Frontal cortex (tissue), 4 donors: ENCODE results near the gene KRTAP12-4. TPM values are rescaled to one million over a fixed set of nuclear protein-coding genes. Genes with fewer than 3 reads are reported as not detected.
"Not testable (repeated sequence)": the region's sequence is repeated elsewhere in the genome, so short reads cannot be mapped to it uniquely, and the experiment has no call there.

Experiments
- DNase-seq, 2 donors: peaks; one replicate each; pipeline ENCODE4 v3.0.0; 2012; ENCODE audit warnings: low spot score in 2 of 2
- FAIRE-seq: peaks from 2 replicates; lab custom pipeline; 2012; peaks lifted over from hg19 to GRCh38; lab: Jason Lieb, UNC
- total RNA-seq: library from RNA; depleted of rRNA; stranded (reverse); fragments of >200 nt; gene quantifications from one replicate; pipeline ENCODE4 v1.2.3, GENCODE V29; 2014
- donor health status: control.
- donor health status: control.
- donor health status: control.

The KRTAP12-4 gene
- total RNA-seq, 1 donor from 2014 or later: not detected

DNA sequence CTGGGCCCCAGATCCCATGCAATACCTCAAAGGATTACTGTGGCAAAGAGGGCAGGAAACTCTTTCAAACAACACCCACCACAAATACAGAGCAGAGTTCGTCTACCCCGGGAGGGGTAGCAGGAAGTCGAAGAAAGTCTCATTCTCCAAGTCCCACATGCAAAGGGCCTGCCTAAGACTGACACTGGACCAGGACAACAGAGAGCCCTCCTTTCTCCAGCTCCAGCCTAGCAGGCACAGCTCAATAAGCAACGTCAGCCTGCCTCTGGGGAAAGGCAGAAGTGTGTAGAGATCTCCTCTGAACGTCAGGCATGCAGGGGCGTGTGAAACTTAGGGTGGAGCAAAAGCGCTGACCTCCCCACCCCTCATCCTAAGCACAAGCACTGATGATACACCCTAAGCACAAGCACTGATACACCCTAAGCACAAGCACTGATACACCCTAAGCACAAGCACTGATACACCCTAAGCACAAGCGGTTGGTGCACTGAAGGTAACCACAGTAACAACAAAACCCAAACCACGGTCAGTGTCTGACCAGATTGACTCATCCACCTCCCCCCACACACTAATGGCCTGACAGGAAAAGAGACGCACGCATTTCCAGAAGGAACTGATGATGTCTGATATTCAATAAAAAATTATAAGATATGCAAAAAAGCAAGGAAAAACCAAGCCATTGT is 4.6 kb upstream of the KRTAP12-4 start:
- DNase-seq (no peak), FAIRE-seq (no peak)

- no peak for FAIRE-seq
- no peak for DNase-seq
Observed at GRCh38 chr21:44658541-44658910, 4.1 kb upstream of the KRTAP12-4 start.

DNA sequence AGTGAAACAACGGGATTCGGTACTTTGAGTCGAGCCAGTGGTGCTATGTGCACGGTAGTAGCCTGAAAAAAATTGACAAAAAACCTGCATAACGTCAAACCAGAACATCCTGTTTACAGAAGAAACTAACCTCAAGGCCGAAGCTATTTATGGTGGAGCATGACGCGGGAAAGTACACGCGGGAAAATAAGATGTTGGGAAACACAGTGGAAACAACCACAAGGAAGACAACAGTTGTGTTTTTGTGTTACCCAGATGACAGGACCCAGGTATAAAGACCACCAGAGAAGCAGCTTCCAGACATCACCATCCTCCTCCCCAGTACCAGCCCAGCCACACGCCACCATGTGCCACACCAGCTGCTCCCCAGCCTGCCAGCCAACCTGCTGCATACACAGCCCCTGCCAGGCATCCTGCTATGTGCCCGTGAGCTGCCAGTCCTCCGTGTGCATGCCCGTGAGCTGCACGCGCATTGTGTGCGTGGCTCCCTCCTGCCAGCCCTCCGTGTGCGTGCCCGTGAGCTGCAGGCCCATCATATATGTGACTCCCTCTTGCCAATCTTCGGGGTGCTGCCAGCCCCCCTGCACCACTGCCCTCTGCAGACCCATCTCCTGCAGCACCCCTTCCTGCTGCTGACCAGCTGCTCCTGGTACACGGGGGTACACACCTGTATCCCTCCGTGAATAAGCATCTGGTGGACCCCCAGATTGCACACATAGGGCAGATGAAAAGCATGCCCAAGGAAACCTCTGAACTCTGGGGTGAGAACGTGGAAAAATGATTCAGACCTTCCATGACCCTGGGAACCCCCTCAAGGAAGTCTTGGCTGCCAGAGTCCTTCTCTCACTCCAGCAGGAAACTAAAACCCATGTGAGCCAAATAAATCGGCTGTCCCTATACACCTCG is 3.4 kb upstream of the KRTAP12-4 start, which contains the start of gene KRTAP12-3:
KRTAP12-3 (plus strand) TSS at position 298 of the 906 bp plus-strand sequence; CDS start at position 346, 48 bp downstream.
- no peak for DNase-seq
- no peak for FAIRE-seq

DNA sequence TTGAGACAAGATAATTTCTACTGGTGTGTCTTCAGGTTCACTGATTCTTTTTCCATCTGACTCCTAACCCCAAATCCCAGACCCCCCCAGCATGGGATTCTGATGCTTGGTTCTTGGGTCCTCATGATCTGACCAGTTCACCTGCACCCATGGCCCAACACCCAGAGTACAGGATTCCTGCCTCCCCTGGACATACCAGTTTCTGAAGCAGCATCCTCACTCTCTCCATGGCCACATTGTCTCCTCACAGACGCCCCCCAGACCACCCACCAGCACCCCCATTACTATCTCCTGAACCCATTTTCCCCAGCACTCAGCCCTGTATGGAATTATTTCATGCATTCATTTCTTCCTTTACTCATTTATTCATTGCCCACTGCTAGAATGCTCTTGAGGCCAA is 2.4 kb upstream of the KRTAP12-4 start:
- no peak for FAIRE-seq
- no peak for DNase-seq

DNA sequence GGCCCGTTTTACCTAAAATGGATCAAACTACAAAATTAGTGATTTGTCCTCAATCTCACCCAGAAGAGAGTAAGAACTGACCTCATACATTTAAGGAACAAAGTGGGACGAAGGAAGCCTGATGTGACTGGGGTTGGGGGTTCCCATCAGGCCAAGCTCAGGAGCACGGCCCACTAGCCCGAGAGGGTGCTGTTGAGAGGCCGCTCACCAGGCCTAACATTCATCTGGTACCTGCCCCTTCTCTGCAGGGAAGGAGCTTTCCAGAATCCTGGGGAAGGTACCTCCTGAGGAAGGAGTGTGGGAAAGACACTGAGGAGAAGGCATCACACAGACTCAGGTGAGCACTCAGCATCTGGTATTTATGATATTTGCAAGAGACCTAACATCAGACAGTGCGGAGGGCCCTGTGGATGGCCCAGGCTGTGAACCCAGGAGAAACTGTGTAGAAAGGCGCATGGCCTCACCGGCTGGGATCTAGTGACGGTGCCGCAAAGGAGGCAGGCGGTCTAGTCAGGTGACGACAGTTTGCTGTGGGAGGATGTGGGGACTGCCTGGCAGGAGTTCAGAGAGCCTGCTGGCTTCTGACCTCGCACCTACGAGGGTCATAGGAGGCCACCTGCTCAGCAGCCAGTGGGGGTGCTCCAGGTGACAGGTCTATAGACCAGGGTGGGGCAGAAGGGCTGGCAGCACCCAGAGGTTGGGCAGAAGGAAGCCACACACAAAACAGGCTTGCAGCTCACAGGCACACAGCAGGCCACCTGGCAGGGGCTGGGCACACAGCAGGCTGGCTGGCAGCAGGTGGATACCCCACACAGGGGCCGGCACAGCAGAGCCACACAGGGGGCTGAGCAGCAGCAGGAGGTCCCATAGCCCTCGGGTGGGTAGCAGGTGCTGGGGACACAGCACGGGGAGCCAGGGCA is 543 bp downstream of the KRTAP12-4 start:
- no peak for DNase-seq
- no peak for FAIRE-seq

- DNase-seq: no peak
Observed at GRCh38 chr21:44653123-44653522, 1.3 kb downstream of the KRTAP12-4 start.

DNA sequence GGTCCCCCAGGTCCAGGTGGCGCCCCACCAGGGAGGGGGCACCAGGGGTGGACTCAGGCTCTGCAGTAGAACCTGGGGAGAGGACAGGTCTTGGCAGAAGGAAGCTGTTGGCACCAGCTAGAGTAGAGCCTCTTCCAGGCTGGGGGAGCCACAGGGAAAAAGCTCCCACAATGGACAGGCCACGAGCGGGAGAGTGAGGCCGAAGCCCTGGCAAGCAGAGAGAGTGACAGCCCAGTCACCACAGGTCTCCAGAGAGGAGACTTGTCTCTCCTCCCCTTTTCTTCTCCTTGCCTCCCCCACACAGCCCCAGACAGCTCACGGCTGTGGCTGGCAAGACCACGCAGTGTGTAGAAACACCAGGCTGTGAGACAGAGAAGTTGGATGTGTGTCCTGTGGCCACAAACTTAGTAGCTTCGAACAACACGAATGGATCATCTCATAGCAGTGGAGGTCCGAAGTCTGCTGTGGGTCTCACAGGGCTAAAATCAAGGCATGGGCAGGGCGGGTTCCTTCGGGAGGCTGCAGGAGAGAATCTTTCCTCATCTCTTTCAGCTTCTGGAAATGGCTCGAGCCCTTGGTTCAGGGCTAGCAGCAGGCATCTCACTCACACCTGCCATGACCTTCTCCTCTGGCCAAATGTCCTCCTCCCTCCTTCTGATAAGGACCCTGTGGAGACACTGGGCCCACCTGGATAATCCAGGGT is 3.3 kb downstream of the KRTAP12-4 start:
- no peak for FAIRE-seq
- no peak for DNase-seq

More at GRCh38 chr21:44653123-44653522, 1.3 kb downstream of the KRTAP12-4 start:
- no peak for FAIRE-seq

DNA sequence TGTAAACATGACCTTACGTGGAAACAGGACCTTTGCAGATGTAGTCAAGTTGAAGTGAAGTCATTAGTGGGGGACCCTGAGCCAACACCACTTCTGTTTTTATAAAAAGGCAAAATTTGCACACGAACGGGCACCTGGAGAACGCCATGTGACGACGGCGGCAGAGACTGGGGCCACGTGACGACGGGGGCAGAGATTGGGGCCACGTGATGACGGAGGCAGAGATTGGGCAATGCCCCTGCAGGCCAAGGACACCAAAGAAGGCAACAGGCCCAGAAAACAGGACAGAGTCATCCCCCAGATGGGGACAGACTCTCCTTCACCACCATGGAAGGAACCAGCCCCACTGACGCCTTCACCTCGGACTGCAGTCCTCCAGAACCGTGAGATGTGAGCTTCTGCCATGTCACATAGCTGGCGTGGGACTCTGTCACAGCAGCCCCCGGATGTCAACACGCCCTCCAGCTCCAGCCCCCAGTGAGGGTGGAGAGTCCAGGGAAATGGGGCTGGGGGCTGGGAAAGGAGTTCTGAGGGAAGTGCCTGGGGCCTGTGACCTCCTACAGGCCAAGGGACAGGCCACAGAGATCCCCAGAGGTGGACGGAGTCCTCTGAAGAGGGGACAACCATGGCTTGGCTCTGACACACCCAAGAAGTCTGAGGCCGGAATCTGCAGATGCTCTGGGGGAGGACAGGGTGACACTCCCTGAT is 4.0 kb downstream of the KRTAP12-4 start:
- DNase-seq (no peak), FAIRE-seq (no peak)

GRCh38 chr21:44649521-44650100 is 4.8 kb downstream of the KRTAP12-4 start:
- FAIRE-seq: no peak
- no peak for DNase-seq

GRCh38 chr21:44648557-44649311 is 5.7 kb downstream of the KRTAP12-4 start:
- DNase-seq (no peak), FAIRE-seq (no peak)

- no peak for DNase-seq
- FAIRE-seq: no peak
Observed at GRCh38 chr21:44647222-44647552, 7.3 kb downstream of the KRTAP12-4 start.

GRCh38 chr21:44646366-44647221 is 7.9 kb downstream of the KRTAP12-4 start, which contains the start of gene KRTAP10-11:
Gene KRTAP10-11 (plus strand): TSS chr21:44646414. CDS start chr21:44646459, 45 bp downstream.
- DNase-seq, FAIRE-seq: not testable (repeated sequence)

DNA sequence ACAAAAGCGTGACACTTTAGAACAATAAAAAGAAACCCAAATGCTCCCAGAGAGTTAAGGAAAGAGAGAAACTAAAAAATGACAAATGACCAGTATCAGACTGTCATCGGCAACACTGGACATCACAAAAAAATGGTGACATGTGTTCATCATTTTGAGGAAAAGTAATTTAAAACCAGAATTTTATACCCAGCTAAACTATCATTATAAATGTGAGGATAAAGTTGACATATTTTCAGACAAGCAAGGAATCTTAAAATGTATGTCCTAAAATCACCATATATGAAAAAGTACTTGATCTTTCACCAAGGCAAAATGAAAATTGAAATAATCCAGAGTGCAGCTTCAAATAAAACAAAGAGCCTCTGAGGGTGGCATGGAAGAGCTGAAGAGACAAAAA is 9.6 kb downstream of the KRTAP12-4 start:
- FAIRE-seq: no peak
- DNase-seq: no peak

DNA sequence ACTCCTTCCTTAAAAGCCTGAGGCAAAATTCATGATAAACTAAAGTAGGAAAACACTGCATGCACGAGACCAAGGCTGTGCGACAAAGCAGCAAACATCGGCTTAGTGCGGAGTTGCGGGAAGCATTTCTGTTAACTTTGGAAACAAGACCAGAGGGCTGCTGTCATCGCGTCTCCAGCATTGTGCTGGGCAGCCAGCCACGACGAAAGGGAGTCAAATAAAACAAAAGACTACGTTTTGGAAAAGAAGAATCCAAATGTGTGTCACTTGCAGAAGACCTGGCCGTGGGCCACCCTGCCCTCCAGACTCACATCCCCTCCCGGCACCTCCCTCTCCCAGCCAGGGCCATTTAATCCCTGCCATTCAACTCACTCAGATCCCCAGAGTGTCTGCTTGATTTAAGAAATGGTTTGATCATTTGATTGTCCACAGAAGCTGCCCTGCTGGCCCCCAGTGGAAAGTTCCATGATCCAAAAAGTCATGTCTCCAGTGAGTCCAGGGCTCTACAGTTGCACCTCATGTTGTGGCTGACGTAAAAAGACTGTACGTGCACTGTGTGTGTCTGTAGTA is 10.6 kb downstream of the KRTAP12-4 start:
- FAIRE-seq (no peak), DNase-seq (no peak)

GRCh38 chr21:44640761-44641160 is 13.7 kb downstream of the KRTAP12-4 start:
- no peak for FAIRE-seq
- no peak for DNase-seq

DNA sequence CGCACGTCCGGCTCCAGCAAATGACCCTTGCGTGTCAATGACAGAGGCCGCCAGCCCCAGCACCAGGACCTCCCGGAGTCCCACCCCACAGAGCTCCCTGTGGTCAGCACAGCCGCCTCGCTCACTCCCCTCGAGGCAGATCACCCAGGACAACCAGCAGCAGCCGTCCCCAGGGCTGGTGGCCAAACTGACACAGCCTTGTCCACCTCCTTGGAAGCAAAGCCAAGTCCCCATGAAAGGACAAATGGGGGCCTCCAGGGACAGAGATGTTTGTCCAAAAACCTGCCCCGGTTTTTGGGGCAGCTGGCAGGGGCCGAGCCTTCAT is 15.2 kb downstream of the KRTAP12-4 start:
- no peak for FAIRE-seq
- no peak for DNase-seq
